COLO668 (cell line): Measurements from ENCODE around the gene TWIST2.

ENCODE experiments used
- DNase-seq: peaks from one replicate; lab custom pipeline; 2025; ENCODE audit not compliant: unreplicated experiment; lab: John Stamatoyannopoulos, UW

The TWIST2 gene

GRCh38 chr2:238916176-238916874 lies 68.4 kb downstream of the TWIST2 start:
- no peak for DNase-seq

- no peak for DNase-seq
Measured at GRCh38 chr2:238916875-238917590, 69.1 kb downstream of the TWIST2 start.

- DNase-seq: no peak
Measured at GRCh38 chr2:238919307-238919706, 71.4 kb downstream of the TWIST2 start.

GRCh38 chr2:238920053-238920452 lies 72.2 kb downstream of the TWIST2 start:
- no peak for DNase-seq

GRCh38 chr2:238920601-238921001 lies 72.7 kb downstream of the TWIST2 start:
- no peak for DNase-seq

GRCh38 chr2:238921259-238921658 lies 73.4 kb downstream of the TWIST2 start:
- no peak for DNase-seq

- no peak for DNase-seq
Measured at GRCh38 chr2:238921681-238922319, 73.9 kb downstream of the TWIST2 start.

- DNase-seq: no peak
Measured at GRCh38 chr2:238922435-238922834, 74.5 kb downstream of the TWIST2 start.

- DNase-seq: no peak
Measured at GRCh38 chr2:238924032-238924431, 76.1 kb downstream of the TWIST2 start.

GRCh38 chr2:238924796-238925195 lies 76.9 kb downstream of the TWIST2 start:
- no peak for DNase-seq

GRCh38 chr2:238925281-238925680 lies 77.4 kb downstream of the TWIST2 start:
- DNase-seq: no peak

GRCh38 chr2:238925816-238926521 lies 78.1 kb downstream of the TWIST2 start:
- DNase-seq: no peak

- no peak for DNase-seq
Measured at GRCh38 chr2:238926761-238927611, 79.1 kb downstream of the TWIST2 start.

GRCh38 chr2:238927746-238928519 lies 80.0 kb downstream of the TWIST2 start:
- no peak for DNase-seq

- no peak for DNase-seq
Measured at GRCh38 chr2:238928520-238929241, 80.8 kb downstream of the TWIST2 start.

- no peak for DNase-seq
Measured at GRCh38 chr2:238929242-238930081, 81.6 kb downstream of the TWIST2 start.

- DNase-seq: no peak
Measured at GRCh38 chr2:238930216-238930615, 82.3 kb downstream of the TWIST2 start.
